Measurements from ENCODE around the gene DRD3. TPM values are rescaled to one million over a fixed set of nuclear protein-coding genes. Genes with fewer than 3 reads are reported as not detected.

Gene DRD3
- total RNA-seq, 2 donors from 2014 or later: not detected

GRCh38 chr3:114120211-114120610, 58.6 kb downstream of the DRD3 start:
- Mint-ChIP-seq H3K4me1 (no peaks in the 10 kb centered on the region), H3K27me3 (no peaks in the 10 kb centered on the region), H3K9me3 (no peaks in the 10 kb centered on the region), H3K4me3 (no peak overlapping the region), H3K27ac (no peak overlapping the region), H3K36me3 (ENCODE audit: low read depth) (no peaks in the 10 kb centered on the region)
- ATAC-seq (replicated peaks): no peak

- no peak for ATAC-seq (replicated peaks)
- H3K27ac Mint-ChIP-seq: no peak overlapping the region
Observed at GRCh38 chr3:114119776-114120175, 59.1 kb downstream of the DRD3 start.

GRCh38 chr3:114115143-114115542, 63.7 kb downstream of the DRD3 start:
- Mint-ChIP-seq H3K9me3 (no peaks in the 10 kb centered on the region), H3K27me3 (peaks cover 7% of the 10 kb centered on the region), H3K36me3 (ENCODE audit: low read depth) (no peaks in the 10 kb centered on the region), H3K4me3 (no peak overlapping the region), H3K27ac (no peak overlapping the region), H3K4me1 (no peaks in the 10 kb centered on the region)
- no peak for ATAC-seq (replicated peaks)

More at GRCh38 chr3:114119776-114120175, 59.1 kb downstream of the DRD3 start:
- Mint-ChIP-seq H3K27me3 (no peaks in the 10 kb centered on the region), H3K4me3 (no peak overlapping the region), H3K36me3 (ENCODE audit: low read depth) (no peaks in the 10 kb centered on the region), H3K9me3 (no peaks in the 10 kb centered on the region), H3K4me1 (no peaks in the 10 kb centered on the region)

GRCh38 chr3:114114719-114115118, 64.1 kb downstream of the DRD3 start:
- peaks cover 9% of the 10 kb centered on the region for H3K27me3 Mint-ChIP-seq
- H3K9me3 Mint-ChIP-seq: no peaks in the 10 kb centered on the region
- H3K36me3 Mint-ChIP-seq (ENCODE audit: low read depth): no peaks in the 10 kb centered on the region
- ATAC-seq (replicated peaks): no peak
- H3K4me3 Mint-ChIP-seq: no peak overlapping the region
- H3K27ac Mint-ChIP-seq: no peak overlapping the region
- H3K4me1 Mint-ChIP-seq: no peaks in the 10 kb centered on the region

GRCh38 chr3:114112696-114113095, 66.2 kb downstream of the DRD3 start:
- Mint-ChIP-seq H3K9me3 (no peaks in the 10 kb centered on the region), H3K27me3 (peaks cover 13% of the 10 kb centered on the region), H3K4me1 (no peaks in the 10 kb centered on the region), H3K4me3 (no peak overlapping the region), H3K36me3 (ENCODE audit: low read depth) (no peaks in the 10 kb centered on the region), H3K27ac (no peak overlapping the region)
- ATAC-seq (replicated peaks): no peak

GRCh38 chr3:114111060-114111770, 67.6 kb downstream of the DRD3 start:
- peaks cover 13% of the 10 kb centered on the region for H3K27me3 Mint-ChIP-seq
- no peak for ATAC-seq (replicated peaks)
- no peak overlapping the region for H3K27ac Mint-ChIP-seq
- H3K36me3 Mint-ChIP-seq (ENCODE audit: low read depth): no peaks in the 10 kb centered on the region
- no peaks in the 10 kb centered on the region for H3K9me3 Mint-ChIP-seq
- no peaks in the 10 kb centered on the region for H3K4me1 Mint-ChIP-seq
- no peak overlapping the region for H3K4me3 Mint-ChIP-seq

- Mint-ChIP-seq H3K36me3 (ENCODE audit: low read depth) (no peaks in the 10 kb centered on the region), H3K9me3 (no peaks in the 10 kb centered on the region), H3K27me3 (peaks cover 15% of the 10 kb centered on the region), H3K4me3 (no peak overlapping the region), H3K27ac (no peak overlapping the region), H3K4me1 (no peaks in the 10 kb centered on the region)
- no peak for ATAC-seq (replicated peaks)
Observed at GRCh38 chr3:114110439-114110838, 68.4 kb downstream of the DRD3 start.

- Mint-ChIP-seq H3K4me3 (no peak overlapping the region), H3K9me3 (no peaks in the 10 kb centered on the region), H3K4me1 (no peaks in the 10 kb centered on the region), H3K27me3 (peaks cover 17% of the 10 kb centered on the region), H3K27ac (no peak overlapping the region), H3K36me3 (ENCODE audit: low read depth) (no peaks in the 10 kb centered on the region)
- ATAC-seq (replicated peaks): no peak
Observed at GRCh38 chr3:114108137-114108536, 70.7 kb downstream of the DRD3 start.

- H3K36me3 Mint-ChIP-seq (ENCODE audit: low read depth): no peaks in the 10 kb centered on the region
- no peak for ATAC-seq (replicated peaks)
Observed at GRCh38 chr3:114104414-114104813, 74.4 kb downstream of the DRD3 start.

GRCh38 chr3:114103858-114104257, 75.0 kb downstream of the DRD3 start:
- H3K36me3 Mint-ChIP-seq (ENCODE audit: low read depth): no peaks in the 10 kb centered on the region
- H3K4me1 Mint-ChIP-seq: no peaks in the 10 kb centered on the region
- no peaks in the 10 kb centered on the region for H3K9me3 Mint-ChIP-seq
- peaks cover 8% of the 10 kb centered on the region for H3K27me3 Mint-ChIP-seq
- no peak overlapping the region for H3K4me3 Mint-ChIP-seq
- ATAC-seq (replicated peaks): no peak
- H3K27ac Mint-ChIP-seq: no peak overlapping the region

More at GRCh38 chr3:114104414-114104813, 74.4 kb downstream of the DRD3 start:
- H3K27me3 Mint-ChIP-seq: peaks cover 9% of the 10 kb centered on the region
- H3K4me3 Mint-ChIP-seq: no peak overlapping the region
- no peaks in the 10 kb centered on the region for H3K4me1 Mint-ChIP-seq
- H3K27ac Mint-ChIP-seq: no peak overlapping the region
- H3K9me3 Mint-ChIP-seq: no peaks in the 10 kb centered on the region

GRCh38 chr3:114103181-114103580, 75.7 kb downstream of the DRD3 start:
- H3K4me1 Mint-ChIP-seq: no peaks in the 10 kb centered on the region
- no peak overlapping the region for H3K27ac Mint-ChIP-seq
- H3K36me3 Mint-ChIP-seq (ENCODE audit: low read depth): no peaks in the 10 kb centered on the region
- no peak for ATAC-seq (replicated peaks)
- H3K9me3 Mint-ChIP-seq: no peaks in the 10 kb centered on the region
- peaks cover 8% of the 10 kb centered on the region for H3K27me3 Mint-ChIP-seq
- no peak overlapping the region for H3K4me3 Mint-ChIP-seq

GRCh38 chr3:114101101-114101500, 77.8 kb downstream of the DRD3 start:
- ATAC-seq (replicated peaks): no peak
- Mint-ChIP-seq H3K4me3 (no peak overlapping the region), H3K36me3 (ENCODE audit: low read depth) (no peaks in the 10 kb centered on the region), H3K4me1 (no peaks in the 10 kb centered on the region), H3K9me3 (no peaks in the 10 kb centered on the region), H3K27ac (no peak overlapping the region), H3K27me3 (peaks cover 8% of the 10 kb centered on the region)

GRCh38 chr3:114095796-114096195, 83.1 kb downstream of the DRD3 start:
- H3K36me3 Mint-ChIP-seq (ENCODE audit: low read depth): no peaks in the 10 kb centered on the region
- ATAC-seq (replicated peaks): no peak
- no peaks in the 10 kb centered on the region for H3K9me3 Mint-ChIP-seq
- no peaks in the 10 kb centered on the region for H3K27me3 Mint-ChIP-seq
- no peak overlapping the region for H3K4me3 Mint-ChIP-seq
- no peaks in the 10 kb centered on the region for H3K4me1 Mint-ChIP-seq
- H3K27ac Mint-ChIP-seq: no peak overlapping the region

- ATAC-seq (replicated peaks): no peak
- Mint-ChIP-seq H3K27me3 (no peaks in the 10 kb centered on the region), H3K9me3 (no peaks in the 10 kb centered on the region), H3K4me3 (no peak overlapping the region), H3K36me3 (ENCODE audit: low read depth) (no peaks in the 10 kb centered on the region), H3K27ac (no peak overlapping the region), H3K4me1 (no peaks in the 10 kb centered on the region)
Observed at GRCh38 chr3:114093596-114093995, 85.3 kb downstream of the DRD3 start.

GRCh38 chr3:114093016-114093380, 85.9 kb downstream of the DRD3 start:
- no peak overlapping the region for H3K27ac Mint-ChIP-seq
- no peaks in the 10 kb centered on the region for H3K9me3 Mint-ChIP-seq
- H3K4me1 Mint-ChIP-seq: no peaks in the 10 kb centered on the region
- H3K4me3 Mint-ChIP-seq: no peak overlapping the region
- no peak for ATAC-seq (replicated peaks)
- no peaks in the 10 kb centered on the region for H3K27me3 Mint-ChIP-seq
- H3K36me3 Mint-ChIP-seq (ENCODE audit: low read depth): peaks cover 1% of the 10 kb centered on the region

Data from activated T-helper 17 cell treated with anti-CD3 and anti-CD28 coated beads, Interleukin-2, amount 50 U/mL, for 72 hours (primary cell).